Non-pigmented ciliary epithelial cell (primary cell): Measurements from ENCODE around the gene ALDH3B1.

Experiments
- DNase-seq: peaks from one replicate; pipeline ENCODE4 v3.0.0-alpha.2; 2010; ENCODE audit warnings: low read depth

Gene ALDH3B1

GRCh38 chr11:68044145-68044813 is 34.2 kb downstream of the ALDH3B1 start:
- DNase-seq, result no peak

GRCh38 chr11:68044898-68045351 is 34.8 kb downstream of the ALDH3B1 start:
- no peak for DNase-seq

DNA sequence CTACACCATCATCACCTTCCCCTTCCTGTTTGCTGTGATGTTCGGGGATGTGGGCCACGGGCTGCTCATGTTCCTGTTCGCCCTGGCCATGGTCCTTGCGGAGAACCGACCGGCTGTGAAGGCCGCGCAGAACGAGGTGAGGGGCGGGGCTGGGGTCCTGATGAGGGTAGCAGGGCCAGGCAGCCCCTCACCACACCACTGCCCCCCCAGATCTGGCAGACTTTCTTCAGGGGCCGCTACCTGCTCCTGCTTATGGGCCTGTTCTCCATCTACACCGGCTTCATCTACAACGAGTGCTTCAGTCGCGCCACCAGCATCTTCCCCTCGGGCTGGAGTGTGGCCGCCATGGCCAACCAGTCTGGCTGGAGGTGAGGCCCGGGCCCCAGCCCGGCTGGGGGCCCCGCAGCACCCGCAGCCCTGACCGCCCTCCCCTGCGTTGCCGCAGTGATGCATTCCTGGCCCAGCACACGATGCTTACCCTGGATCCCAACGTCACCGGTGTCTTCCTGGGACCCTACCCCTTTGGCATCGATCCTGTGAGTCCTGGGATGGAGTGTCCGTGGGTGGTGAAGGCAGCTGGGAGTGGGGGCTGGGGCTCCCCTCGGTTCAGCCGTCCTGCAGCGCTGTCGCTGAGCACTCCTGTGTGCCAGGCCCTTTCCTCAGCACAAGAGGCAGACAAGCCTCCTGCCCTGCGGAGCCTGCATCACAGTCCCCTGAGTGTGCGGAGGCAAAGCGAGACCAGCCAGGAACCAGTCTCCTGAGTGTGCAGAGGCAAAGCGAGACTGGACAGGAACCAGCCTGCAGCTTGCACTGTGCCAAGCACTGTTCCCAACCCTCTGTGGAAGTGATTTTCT is 37.5 kb downstream of the ALDH3B1 start:
- DNase-seq, result no peak

- no peak for DNase-seq
These were observed 38.8 kb downstream of the ALDH3B1 start for GRCh38 chr11:68048681-68049508.

DNA sequence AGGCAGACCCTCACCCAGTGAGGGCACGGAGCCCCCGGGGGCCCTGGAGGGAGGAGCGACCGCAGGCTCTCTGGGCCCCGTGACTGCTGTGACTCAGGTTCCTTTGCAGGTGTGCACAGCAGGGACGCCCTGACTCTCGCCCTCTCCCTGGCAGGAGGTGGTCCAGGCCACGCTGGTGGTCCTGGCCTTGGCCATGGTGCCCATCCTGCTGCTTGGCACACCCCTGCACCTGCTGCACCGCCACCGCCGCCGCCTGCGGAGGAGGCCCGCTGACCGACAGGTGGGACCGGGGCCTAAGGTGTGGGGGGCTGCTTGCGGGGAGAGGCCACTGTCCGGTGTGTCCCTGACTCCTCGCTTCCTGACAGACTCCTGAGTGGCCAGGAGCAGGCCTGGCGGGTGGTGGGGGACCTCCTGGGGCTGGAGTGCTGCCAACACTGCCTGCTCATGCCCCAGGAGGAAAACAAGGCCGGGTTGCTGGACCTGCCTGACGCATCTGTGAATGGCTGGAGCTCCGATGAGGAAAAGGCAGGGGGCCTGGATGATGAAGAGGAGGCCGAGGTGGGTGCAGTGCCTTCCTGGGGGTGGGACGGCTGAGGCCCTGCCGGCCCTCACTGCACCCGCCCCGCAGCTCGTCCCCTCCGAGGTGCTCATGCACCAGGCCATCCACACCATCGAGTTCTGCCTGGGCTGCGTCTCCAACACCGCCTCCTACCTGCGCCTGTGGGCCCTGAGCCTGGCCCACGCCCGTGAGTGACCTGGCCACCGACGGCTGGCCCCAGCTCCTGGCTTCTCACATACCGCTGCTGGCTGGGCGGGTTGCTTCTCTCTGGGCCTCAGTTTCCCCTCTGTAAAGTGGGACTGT is 39.6 kb downstream of the ALDH3B1 start:
- no peak for DNase-seq

GRCh38 chr11:68050371-68050841 is 40.3 kb downstream of the ALDH3B1 start:
- DNase-seq, result no peak

GRCh38 chr11:68051191-68052136 is 41.3 kb downstream of the ALDH3B1 start:
- DNase-seq, result no peak

GRCh38 chr11:68052137-68052873 is 42.2 kb downstream of the ALDH3B1 start:
- no peak for DNase-seq

GRCh38 chr11:68053117-68053516 is 43.0 kb downstream of the ALDH3B1 start:
- DNase-seq, result no peak

- no peak for DNase-seq
These were observed 44.1 kb downstream of the ALDH3B1 start for GRCh38 chr11:68053981-68054812.

DNA sequence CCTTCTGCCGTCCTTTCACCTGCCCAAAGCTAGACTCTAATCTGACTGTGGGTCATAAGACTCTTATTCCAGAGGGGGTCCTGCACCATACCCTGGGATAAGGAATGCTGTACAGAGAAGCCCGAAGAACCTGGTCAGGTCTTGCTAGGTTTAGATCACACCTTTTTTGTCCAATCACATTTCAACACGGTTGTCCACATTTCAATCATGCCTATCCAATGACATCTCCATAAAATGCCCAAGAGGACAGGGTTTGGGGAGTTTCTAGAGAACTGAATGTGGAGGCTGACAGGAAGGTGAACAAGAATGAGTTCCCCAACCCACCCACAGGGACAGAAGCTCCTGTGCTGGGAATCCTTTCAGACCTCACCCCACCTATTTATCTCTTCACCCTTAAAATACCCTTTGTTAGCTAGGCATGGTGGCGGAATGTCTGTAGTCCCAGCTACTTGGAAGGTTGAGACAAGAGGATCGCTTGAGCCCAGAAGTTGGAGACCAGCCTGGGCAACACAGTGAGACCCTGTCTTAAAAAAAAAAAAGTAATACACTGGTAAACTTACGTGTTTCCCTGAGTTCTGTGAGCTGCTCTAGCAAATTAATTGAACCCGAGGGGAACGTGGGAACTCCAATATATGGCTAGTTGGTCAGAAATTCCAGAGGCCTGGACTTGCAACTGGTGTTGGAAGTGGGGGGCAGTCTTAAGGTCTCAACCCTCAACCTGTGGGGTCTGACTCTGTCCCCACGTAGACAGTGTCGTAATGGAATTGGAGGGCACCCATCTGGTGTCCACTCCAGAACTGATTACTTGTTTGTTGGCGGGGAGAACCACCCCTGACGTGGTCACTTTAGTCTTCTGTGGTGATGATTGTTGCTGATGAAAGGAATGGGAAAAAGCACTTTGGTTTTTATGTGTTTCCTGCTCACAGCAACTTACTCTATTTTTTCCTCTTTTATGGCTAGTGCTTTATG is 46.5 kb downstream of the ALDH3B1 start:
- DNase-seq, result no peak

GRCh38 chr11:68057807-68058206 is 47.7 kb downstream of the ALDH3B1 start:
- no peak for DNase-seq

- no peak for DNase-seq
These were observed 51.4 kb downstream of the ALDH3B1 start for GRCh38 chr11:68061508-68061907.

DNA sequence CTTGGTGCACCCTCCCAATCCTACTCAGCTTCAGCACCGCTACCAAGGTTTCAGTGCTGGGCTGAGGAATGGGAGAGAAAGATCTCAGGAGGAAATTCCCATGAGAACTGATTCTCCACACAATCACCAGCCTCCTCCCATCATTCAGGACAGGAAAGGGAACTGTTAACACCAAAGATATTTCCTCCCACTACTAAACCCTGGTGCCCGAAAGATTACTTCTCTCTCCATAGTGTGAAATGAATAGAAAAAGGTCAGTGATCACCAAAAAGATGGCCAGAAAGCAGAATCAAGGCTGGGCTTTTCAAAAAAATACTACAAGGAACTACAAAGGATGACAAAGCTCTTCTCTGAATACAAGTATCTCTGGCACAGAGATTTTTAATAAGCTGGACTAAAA is 54.8 kb downstream of the ALDH3B1 start:
- DNase-seq, result no peak

GRCh38 chr11:68065841-68066240 is 55.7 kb downstream of the ALDH3B1 start:
- DNase-seq, result no peak

- no peak for DNase-seq
These were observed 56.6 kb downstream of the ALDH3B1 start for GRCh38 chr11:68066742-68067141.

GRCh38 chr11:68067991-68068390 is 57.9 kb downstream of the ALDH3B1 start:
- DNase-seq, result no peak
